ENCODE results near the gene CCDC197.
A peak's percentile ranks its signal among the peaks of the same experiment; 100 is the strongest.

Gene CCDC197

DNA sequence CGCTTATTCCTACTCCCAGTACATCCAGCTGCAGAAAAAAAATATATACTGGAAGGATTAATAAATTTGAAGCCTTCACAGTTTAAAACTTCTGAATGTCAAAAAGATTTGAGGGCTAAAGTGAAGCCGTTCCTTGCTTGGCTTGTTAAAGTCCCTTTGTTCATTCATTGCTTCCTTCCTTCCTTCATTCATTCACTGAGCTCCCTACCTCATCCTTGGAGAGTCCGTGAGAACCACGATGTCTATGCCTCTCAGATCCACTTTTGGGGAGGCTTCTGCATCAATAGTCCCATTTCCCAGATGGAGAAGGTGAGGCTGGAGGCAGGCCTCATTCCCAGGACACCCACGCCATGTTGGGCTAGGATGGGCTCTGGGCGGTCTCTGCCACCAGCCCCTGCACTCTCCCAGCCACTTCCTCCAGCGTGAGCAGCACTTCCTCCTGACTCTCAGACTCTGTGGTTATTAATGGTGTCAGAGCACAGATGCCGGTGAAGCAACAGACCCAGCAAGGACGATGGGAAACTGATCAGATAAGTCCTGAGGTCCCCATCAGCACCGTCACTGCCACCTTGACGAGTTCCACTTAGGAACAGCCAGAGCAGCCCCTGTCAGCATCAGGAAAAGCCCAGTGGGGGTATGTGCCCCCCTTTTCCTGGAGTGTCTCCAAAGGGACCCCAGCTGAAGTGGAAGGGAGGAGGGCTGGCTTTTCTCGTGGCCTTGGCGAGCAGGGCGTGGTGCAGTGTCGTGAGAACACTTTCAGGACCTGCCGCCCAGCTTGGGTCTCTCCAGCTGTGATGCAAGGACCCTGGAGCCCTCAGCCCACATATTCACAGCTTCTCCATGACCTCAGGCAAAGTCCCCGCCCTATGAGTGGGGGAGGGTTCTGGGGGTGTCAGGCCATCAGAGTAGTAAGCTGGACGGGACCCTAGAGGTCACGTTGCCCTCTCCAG, 41.9 kb upstream of the CCDC197 start:
- no peaks in the 10 kb centered on the region for H3K36me3 ChIP-seq (ENCODE audit: control insufficient read depth in 5 of 5, insufficient read depth in 5 of 5, low read length in 5 of 5)
- H3K9ac ChIP-seq (ENCODE audit: low read length in 5 of 5): peak overlapping the region in 1 of 5 donors; percentile 31
- H3K9me3 ChIP-seq (ENCODE audit: control insufficient read depth in 5 of 5, low read length in 5 of 5): no peaks in the 10 kb centered on the region
- peaks cover 7 to 35% (median 14%) of the 10 kb centered on the region in 5 donors for H3K27me3 ChIP-seq (ENCODE audit: control insufficient read depth in 5 of 5, insufficient read depth in 4 of 5, low read length in 5 of 5)
- H3K27ac ChIP-seq (ENCODE audit: low read depth, low read length): no peak overlapping the region
- peak overlapping the region in 2 of 5 donors; percentile 3 to 19 for H3K4me3 ChIP-seq (ENCODE audit: low read depth in 1 of 5, low read length in 5 of 5)
- H3K4me1 ChIP-seq (ENCODE audit: control insufficient read depth in 5 of 5, insufficient read depth in 5 of 5, low read length in 5 of 5): peaks cover 0 to 8% (median 3%) of the 10 kb centered on the region in 5 donors

DNA sequence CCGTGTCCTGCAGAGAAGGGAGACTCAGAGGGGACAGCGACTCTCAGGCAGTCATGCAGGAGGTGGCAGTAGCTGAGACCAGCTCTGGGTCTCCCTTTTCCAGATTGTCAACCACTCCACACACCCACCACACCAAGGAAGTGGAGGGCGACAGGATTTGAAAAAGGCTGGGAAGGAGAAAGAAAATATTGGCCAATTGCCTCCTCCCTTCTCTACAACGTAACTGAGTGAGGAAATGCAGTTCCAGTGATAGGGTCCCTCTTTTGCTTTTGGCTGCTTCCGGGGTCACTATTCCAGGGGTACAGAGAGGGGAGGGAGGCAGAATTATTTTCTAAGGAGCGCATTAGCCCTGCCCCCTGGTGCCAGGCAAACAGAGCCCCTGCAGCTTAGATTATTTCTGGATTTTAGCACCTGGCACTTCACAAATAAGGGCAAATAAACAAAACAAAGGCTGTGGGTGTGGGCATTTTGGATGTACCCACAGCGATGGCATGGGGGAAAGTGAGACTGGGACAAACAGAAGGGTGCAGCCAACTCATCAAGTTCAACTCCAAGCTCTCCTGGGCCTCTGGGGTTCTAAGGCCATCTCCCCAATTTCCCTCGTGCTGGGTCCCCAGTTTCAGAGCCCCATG, 41.1 kb upstream of the CCDC197 start:
- H3K27ac ChIP-seq (ENCODE audit: low read depth, low read length): no peak overlapping the region
- peak overlapping the region in 1 of 5 donors; percentile 3 for H3K4me3 ChIP-seq (ENCODE audit: low read depth in 1 of 5, low read length in 5 of 5)

DNA sequence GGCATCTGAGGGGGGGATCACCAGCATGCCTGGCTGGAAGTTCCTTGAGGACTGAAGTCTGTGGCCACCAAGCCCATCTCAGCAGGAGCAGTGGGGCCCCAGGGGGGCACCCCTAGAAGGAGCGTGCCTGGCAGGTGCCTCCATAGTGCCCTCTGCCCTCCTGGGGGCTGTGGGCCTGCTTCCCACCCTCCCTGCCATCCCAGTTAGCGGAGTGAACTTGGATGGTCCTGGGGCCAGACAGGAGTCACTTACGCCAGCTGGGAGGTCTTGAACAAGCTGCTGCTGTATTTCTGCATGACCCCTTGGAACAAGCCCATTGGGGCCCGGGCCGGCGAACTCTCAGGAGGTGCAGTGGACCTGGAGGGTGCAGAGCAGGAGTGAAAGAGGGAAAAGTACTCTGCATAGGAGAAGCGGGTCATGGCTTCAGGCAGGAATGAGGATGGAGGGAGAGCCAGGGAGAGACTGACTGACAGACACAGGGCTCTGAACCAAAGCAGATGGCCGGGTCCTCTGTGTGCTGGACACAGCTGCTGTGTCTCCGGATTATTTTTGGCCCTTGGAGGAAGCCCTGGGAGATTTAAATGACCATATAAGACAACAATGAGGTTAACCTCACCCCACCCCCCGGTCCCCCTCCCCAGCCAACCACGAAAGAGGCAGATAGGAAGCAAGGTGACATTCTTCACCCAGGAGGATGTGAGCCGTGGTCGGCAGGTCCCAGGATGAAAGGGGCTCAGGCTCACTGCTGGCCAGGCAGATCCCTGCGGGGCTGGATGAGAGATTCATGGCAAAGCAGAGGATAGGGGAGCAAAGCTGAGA, 40.4 kb upstream of the CCDC197 start:
- H3K9me3 ChIP-seq (ENCODE audit: control insufficient read depth in 5 of 5, low read length in 5 of 5): no peaks in the 10 kb centered on the region
- no peaks in the 10 kb centered on the region for H3K36me3 ChIP-seq (ENCODE audit: control insufficient read depth in 5 of 5, insufficient read depth in 5 of 5, low read length in 5 of 5)
- no peak overlapping the region for H3K9ac ChIP-seq (ENCODE audit: low read length in 5 of 5)
- H3K27me3 ChIP-seq (ENCODE audit: control insufficient read depth in 5 of 5, insufficient read depth in 4 of 5, low read length in 5 of 5): peaks cover 7 to 35% (median 14%) of the 10 kb centered on the region in 5 donors
- H3K27ac ChIP-seq (ENCODE audit: low read depth, low read length): no peak overlapping the region
- no peak overlapping the region for H3K4me3 ChIP-seq (ENCODE audit: low read depth in 1 of 5, low read length in 5 of 5)
- peaks cover 0 to 8% (median 3%) of the 10 kb centered on the region in 5 donors for H3K4me1 ChIP-seq (ENCODE audit: control insufficient read depth in 5 of 5, insufficient read depth in 5 of 5, low read length in 5 of 5)

More for the DNA sequence above, 41.1 kb upstream of the CCDC197 start:
- Histone ChIP-seq H3K36me3 (ENCODE audit: control insufficient read depth in 5 of 5, insufficient read depth in 5 of 5, low read length in 5 of 5) (no peaks in the 10 kb centered on the region), H3K4me1 (ENCODE audit: control insufficient read depth in 5 of 5, insufficient read depth in 5 of 5, low read length in 5 of 5) (peaks cover 0 to 8% (median 3%) of the 10 kb centered on the region in 5 donors), H3K27me3 (ENCODE audit: control insufficient read depth in 5 of 5, insufficient read depth in 4 of 5, low read length in 5 of 5) (peaks cover 7 to 35% (median 14%) of the 10 kb centered on the region in 5 donors), H3K9ac (ENCODE audit: low read length in 5 of 5) (peak overlapping the region in 1 of 5 donors; percentile 31), H3K9me3 (ENCODE audit: control insufficient read depth in 5 of 5, low read length in 5 of 5) (no peaks in the 10 kb centered on the region)

DNA sequence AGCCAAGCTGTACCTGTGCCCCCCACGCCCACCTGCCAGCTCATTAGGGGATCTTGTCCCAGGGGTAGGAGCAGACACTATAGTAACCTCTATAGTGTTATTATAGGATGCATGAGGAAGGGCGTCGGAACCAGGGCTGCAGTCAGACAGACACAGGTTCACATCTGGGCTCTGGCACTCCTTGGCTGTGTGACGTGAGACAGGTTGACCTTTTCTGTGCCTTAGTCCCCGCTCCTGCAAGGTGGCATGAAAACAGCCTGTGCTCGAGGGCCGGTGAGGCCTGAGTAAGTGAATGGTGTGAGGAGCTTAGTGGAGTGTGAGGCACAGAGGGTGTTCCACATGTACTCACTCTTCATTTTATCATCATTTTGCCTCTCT, 39.8 kb upstream of the CCDC197 start:
- Histone ChIP-seq H3K27me3 (ENCODE audit: control insufficient read depth in 5 of 5, insufficient read depth in 4 of 5, low read length in 5 of 5) (peaks cover 7 to 35% (median 14%) of the 10 kb centered on the region in 5 donors), H3K9me3 (ENCODE audit: control insufficient read depth in 5 of 5, low read length in 5 of 5) (no peaks in the 10 kb centered on the region), H3K27ac (ENCODE audit: low read depth, low read length) (no peak overlapping the region), H3K4me3 (ENCODE audit: low read depth in 1 of 5, low read length in 5 of 5) (no peak overlapping the region), H3K9ac (ENCODE audit: low read length in 5 of 5) (no peak overlapping the region), H3K4me1 (ENCODE audit: control insufficient read depth in 5 of 5, insufficient read depth in 5 of 5, low read length in 5 of 5) (peaks cover 0 to 8% (median 3%) of the 10 kb centered on the region in 5 donors), H3K36me3 (ENCODE audit: control insufficient read depth in 5 of 5, insufficient read depth in 5 of 5, low read length in 5 of 5) (no peaks in the 10 kb centered on the region)

- Histone ChIP-seq H3K4me1 (ENCODE audit: control insufficient read depth in 5 of 5, insufficient read depth in 5 of 5, low read length in 5 of 5) (peaks cover 0 to 12% (median 3%) of the 10 kb centered on the region in 5 donors), H3K9me3 (ENCODE audit: control insufficient read depth in 5 of 5, low read length in 5 of 5) (no peaks in the 10 kb centered on the region), H3K27ac (ENCODE audit: low read depth, low read length) (no peak overlapping the region), H3K9ac (ENCODE audit: low read length in 5 of 5) (no peak overlapping the region), H3K27me3 (ENCODE audit: control insufficient read depth in 5 of 5, insufficient read depth in 4 of 5, low read length in 5 of 5) (peaks cover 7 to 31% (median 14%) of the 10 kb centered on the region in 5 donors), H3K4me3 (ENCODE audit: low read depth in 1 of 5, low read length in 5 of 5) (no peak overlapping the region), H3K36me3 (ENCODE audit: control insufficient read depth in 5 of 5, insufficient read depth in 5 of 5, low read length in 5 of 5) (no peaks in the 10 kb centered on the region)
Measured at GRCh38 chr14:93957751-93958566, 39.1 kb upstream of the CCDC197 start.

DNA sequence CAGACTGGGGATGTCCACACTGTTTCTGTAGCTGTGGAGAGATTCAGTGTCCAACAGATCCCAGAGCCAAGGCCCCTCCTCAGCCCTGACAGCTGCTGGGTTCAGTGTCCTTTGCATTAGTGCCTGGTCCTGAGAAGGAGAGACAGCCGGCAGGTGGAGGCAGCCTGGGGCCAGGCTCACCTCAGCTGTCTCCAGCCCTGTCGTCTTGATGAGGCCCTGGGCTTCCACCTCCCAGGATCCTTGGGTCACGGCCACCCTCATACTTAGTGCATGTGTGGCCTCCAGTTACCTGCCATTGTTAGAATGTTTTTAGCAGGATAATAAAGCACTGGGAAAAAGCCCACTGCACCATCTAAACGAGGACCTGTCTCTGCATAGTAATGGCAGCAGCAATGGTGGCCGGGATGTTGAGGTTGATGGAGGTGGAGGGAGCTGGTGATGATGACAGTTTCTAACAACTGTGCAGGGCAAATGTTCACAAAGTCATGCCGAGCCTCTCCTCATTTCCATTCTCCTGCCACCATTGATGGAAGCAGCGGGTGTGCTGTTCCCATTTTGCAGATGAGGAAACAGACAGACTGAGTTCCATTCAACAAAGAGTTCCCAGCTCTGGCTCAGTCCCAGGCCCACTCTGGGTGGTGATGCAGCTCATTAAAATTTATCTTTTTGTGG, 38.4 kb upstream of the CCDC197 start:
- Histone ChIP-seq H3K27me3 (ENCODE audit: control insufficient read depth in 5 of 5, insufficient read depth in 4 of 5, low read length in 5 of 5) (peaks cover 7 to 28% (median 14%) of the 10 kb centered on the region in 5 donors), H3K36me3 (ENCODE audit: control insufficient read depth in 5 of 5, insufficient read depth in 5 of 5, low read length in 5 of 5) (no peaks in the 10 kb centered on the region), H3K27ac (ENCODE audit: low read depth, low read length) (no peak overlapping the region), H3K9me3 (ENCODE audit: control insufficient read depth in 5 of 5, low read length in 5 of 5) (no peaks in the 10 kb centered on the region), H3K4me1 (ENCODE audit: control insufficient read depth in 5 of 5, insufficient read depth in 5 of 5, low read length in 5 of 5) (peaks cover 0 to 14% (median 3%) of the 10 kb centered on the region in 5 donors), H3K9ac (ENCODE audit: low read length in 5 of 5) (no peak overlapping the region), H3K4me3 (ENCODE audit: low read depth in 1 of 5, low read length in 5 of 5) (no peak overlapping the region)

GRCh38 chr14:93959239-93960107, 37.6 kb upstream of the CCDC197 start:
- H3K27me3 ChIP-seq (ENCODE audit: control insufficient read depth in 5 of 5, insufficient read depth in 4 of 5, low read length in 5 of 5): peaks cover 7 to 24% (median 13%) of the 10 kb centered on the region in 5 donors
- H3K4me3 ChIP-seq (ENCODE audit: low read depth in 1 of 5, low read length in 5 of 5): no peak overlapping the region
- H3K27ac ChIP-seq (ENCODE audit: low read depth, low read length): no peak overlapping the region
- no peaks in the 10 kb centered on the region for H3K36me3 ChIP-seq (ENCODE audit: control insufficient read depth in 5 of 5, insufficient read depth in 5 of 5, low read length in 5 of 5)
- H3K9me3 ChIP-seq (ENCODE audit: control insufficient read depth in 5 of 5, low read length in 5 of 5): no peaks in the 10 kb centered on the region
- H3K4me1 ChIP-seq (ENCODE audit: control insufficient read depth in 5 of 5, insufficient read depth in 5 of 5, low read length in 5 of 5): peaks cover 0 to 14% (median 3%) of the 10 kb centered on the region in 5 donors
- H3K9ac ChIP-seq (ENCODE audit: low read length in 5 of 5): no peak overlapping the region

DNA sequence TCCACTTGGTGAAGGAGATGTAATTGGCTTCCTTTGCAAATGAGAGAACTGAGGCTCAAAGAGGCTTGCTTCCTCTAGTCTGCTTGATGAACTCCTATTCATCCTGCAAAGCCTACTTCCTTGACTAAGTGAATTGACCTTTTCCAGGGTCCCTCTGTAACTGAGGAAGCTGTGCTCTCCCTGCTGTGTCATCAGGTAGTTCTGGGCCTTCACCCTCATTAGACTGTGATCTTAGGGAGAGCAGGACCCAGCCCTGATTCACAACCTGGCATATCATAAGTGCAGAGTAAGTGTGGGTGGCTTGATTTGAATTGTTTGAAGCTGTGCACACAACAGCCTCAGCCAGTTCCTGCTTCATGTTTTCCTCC, 37.0 kb upstream of the CCDC197 start:
- Histone ChIP-seq H3K27ac (ENCODE audit: low read depth, low read length) (no peak overlapping the region), H3K36me3 (ENCODE audit: control insufficient read depth in 5 of 5, insufficient read depth in 5 of 5, low read length in 5 of 5) (no peaks in the 10 kb centered on the region), H3K9me3 (ENCODE audit: control insufficient read depth in 5 of 5, low read length in 5 of 5) (no peaks in the 10 kb centered on the region), H3K27me3 (ENCODE audit: control insufficient read depth in 5 of 5, insufficient read depth in 4 of 5, low read length in 5 of 5) (peaks cover 7 to 23% (median 12%) of the 10 kb centered on the region in 5 donors), H3K9ac (ENCODE audit: low read length in 5 of 5) (no peak overlapping the region), H3K4me1 (ENCODE audit: control insufficient read depth in 5 of 5, insufficient read depth in 5 of 5, low read length in 5 of 5) (peaks cover 0 to 14% (median 3%) of the 10 kb centered on the region in 5 donors), H3K4me3 (ENCODE audit: low read depth in 1 of 5, low read length in 5 of 5) (no peak overlapping the region)

All from subcutaneous abdominal adipose tissue (tissue), 5 donors.